Calu3 (cell line): ENCODE data around the gene DLK1. TPM values are rescaled to one million over a fixed set of nuclear protein-coding genes. Genes with fewer than 3 reads are reported as not detected.

Source experiments
- BruUV-seq: library from RNA; stranded (reverse); fragments of 400-500 nt; replicated peaks from 2 replicates; lab custom pipeline; 2021; lab: Mats Ljungman, UMichigan
- CTCF ChIA-PET: fragments of 300-600 bp; sonication (Branson Sonifier 250); formaldehyde crosslinking; loops from one replicate; lab custom pipeline; 2022; ENCODE audit warnings: antibody characterized with exemption; lab: Charles Lee
- DNase-seq: peaks from one replicate; pipeline ENCODE4 v3.0.0; 2022
- H3K27ac Mint-ChIP-seq: one replicate; pipeline ENCODE4 v1.8.0; 2022; ENCODE audit warnings: mixed read lengths; ENCODE audit not compliant: unreplicated experiment
- H3K27me3 Mint-ChIP-seq: one replicate; pipeline ENCODE4 v1.8.0; 2022; ENCODE audit warnings: mixed read lengths; ENCODE audit not compliant: unreplicated experiment
- H3K36me3 Mint-ChIP-seq: one replicate; pipeline ENCODE4 v1.8.0; 2022; ENCODE audit warnings: mild to moderate bottlenecking, moderate library complexity, mixed read lengths; ENCODE audit not compliant: insufficient read depth, unreplicated experiment
- H3K4me1 Mint-ChIP-seq: one replicate; pipeline ENCODE4 v1.8.0; 2022; ENCODE audit warnings: mild to moderate bottlenecking, low read depth, mixed read lengths; ENCODE audit not compliant: unreplicated experiment
- H3K4me3 Mint-ChIP-seq: one replicate; pipeline ENCODE4 v1.8.0; 2022; ENCODE audit warnings: mild to moderate bottlenecking, low read depth, moderate library complexity, mixed read lengths; ENCODE audit not compliant: unreplicated experiment
- H3K9me3 Mint-ChIP-seq: one replicate; pipeline ENCODE4 v1.8.0; 2022; ENCODE audit warnings: low read depth, mixed read lengths; ENCODE audit not compliant: unreplicated experiment
- intact Hi-C: fragments of 100-400 bp; cut with micrococcal nuclease; formaldehyde crosslinking; loops from one replicate; pipeline ENCODE4 v1.10.0; 2022; ENCODE audit not compliant: unreplicated experiment
- total RNA-seq: library from RNA; stranded (reverse); gene quantifications from 2 replicates; pipeline ENCODE4 v1.2.3, GENCODE V29; 2022
- TF ChIP-seq, protein P1 (sequence below): fragments of 200-600 bp; IDR thresholded peaks from one replicate; pipeline ENCODE4 v1.8.0; 2022; ENCODE audit warnings: antibody characterized with exemption; ENCODE audit not compliant: unreplicated experiment

DLK1 gene
- total RNA-seq, 1 experiment from 2014 or later, result not detected

DNA sequence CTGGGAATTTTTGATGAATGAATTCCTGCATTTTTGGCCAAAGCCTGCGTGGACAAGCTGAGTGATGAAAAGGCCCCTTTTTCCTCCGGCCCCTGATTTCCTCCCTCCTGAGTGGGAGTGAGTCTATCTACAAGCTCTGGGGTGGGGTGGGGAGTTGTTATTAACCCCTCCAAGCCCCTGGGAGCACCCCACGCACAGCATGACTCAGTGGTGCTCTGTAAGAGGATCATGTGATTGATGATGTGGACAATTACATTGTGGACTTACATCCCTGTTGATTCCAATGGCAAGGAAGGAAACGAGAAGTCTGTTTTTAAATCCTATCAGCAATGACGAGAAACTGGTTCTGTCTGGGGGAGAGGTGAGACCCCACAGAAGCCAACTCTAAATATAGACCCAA is 5.1 kb upstream of the DLK1 start:
- TF ChIP-seq, protein P1, sequence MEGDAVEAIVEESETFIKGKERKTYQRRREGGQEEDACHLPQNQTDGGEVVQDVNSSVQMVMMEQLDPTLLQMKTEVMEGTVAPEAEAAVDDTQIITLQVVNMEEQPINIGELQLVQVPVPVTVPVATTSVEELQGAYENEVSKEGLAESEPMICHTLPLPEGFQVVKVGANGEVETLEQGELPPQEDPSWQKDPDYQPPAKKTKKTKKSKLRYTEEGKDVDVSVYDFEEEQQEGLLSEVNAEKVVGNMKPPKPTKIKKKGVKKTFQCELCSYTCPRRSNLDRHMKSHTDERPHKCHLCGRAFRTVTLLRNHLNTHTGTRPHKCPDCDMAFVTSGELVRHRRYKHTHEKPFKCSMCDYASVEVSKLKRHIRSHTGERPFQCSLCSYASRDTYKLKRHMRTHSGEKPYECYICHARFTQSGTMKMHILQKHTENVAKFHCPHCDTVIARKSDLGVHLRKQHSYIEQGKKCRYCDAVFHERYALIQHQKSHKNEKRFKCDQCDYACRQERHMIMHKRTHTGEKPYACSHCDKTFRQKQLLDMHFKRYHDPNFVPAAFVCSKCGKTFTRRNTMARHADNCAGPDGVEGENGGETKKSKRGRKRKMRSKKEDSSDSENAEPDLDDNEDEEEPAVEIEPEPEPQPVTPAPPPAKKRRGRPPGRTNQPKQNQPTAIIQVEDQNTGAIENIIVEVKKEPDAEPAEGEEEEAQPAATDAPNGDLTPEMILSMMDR, result no peak
- Mint-ChIP-seq H3K9me3 (no peaks in the 10 kb centered on the region), H3K27me3 (peaks cover 96% of the 10 kb centered on the region), H3K4me3 (no peak overlapping the region), H3K27ac (no peak overlapping the region), H3K36me3 (no peaks in the 10 kb centered on the region), H3K4me1 (no peaks in the 10 kb centered on the region)
- no TSS peak for BruUV-seq
- CTCF ChIA-PET, result no interaction called here
- DNase-seq, result no peak
- intact Hi-C loops, result no loop called here

GRCh38 chr14:100722367-100722766 is 4.3 kb upstream of the DLK1 start:
- DNase-seq, result no peak
- H3K27ac Mint-ChIP-seq, result no peak overlapping the region
- CTCF ChIA-PET, result no interaction called here
- no TSS peak for BruUV-seq
- intact Hi-C loops, result no loop called here
- TF ChIP-seq, protein P1, result no peak
- H3K9me3 Mint-ChIP-seq, result no peaks in the 10 kb centered on the region
- H3K4me3 Mint-ChIP-seq, result no peak overlapping the region
- no peaks in the 10 kb centered on the region for H3K4me1 Mint-ChIP-seq
- peaks cover 88% of the 10 kb centered on the region for H3K27me3 Mint-ChIP-seq
- H3K36me3 Mint-ChIP-seq, result no peaks in the 10 kb centered on the region

DNA sequence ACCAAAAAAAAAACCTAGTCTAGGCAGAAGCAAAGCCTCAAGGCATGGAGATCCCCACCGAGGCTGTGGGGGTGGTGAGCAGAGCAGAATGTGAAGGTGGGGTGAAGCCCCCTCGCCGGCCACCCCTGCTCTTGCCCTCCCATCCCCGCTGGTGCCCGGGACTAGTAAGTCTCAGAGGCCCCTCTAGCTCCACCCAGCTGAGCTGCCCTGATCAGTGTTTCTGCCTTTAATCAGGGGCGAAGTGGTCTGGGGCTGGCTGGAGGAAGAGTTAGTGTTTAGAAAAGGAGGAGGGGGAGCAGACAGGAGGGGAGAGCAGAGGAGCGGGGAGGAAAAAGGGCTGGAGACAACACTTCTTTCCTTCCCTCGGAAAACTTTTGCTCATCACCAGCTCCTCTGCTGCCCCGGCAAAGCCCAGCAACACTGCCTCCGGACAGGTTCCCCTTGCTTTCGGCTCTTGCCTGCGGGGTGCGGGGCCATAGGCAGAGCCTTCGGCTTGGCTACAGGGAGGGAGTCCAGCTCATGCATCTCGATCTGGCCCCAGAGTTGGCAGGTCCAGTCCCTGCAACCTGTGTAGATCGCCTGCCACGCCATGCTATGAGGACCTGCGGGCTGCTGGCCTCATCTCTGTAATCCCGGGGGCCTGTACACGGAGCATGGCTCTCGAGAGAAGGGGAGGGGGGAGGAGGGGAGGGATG is 3.4 kb upstream of the DLK1 start:
- BruUV-seq, result no TSS peak
- no peaks in the 10 kb centered on the region for H3K4me1 Mint-ChIP-seq
- no peak for DNase-seq
- intact Hi-C loops, result no loop called here
- TF ChIP-seq, protein P1, result no peak
- no peaks in the 10 kb centered on the region for H3K36me3 Mint-ChIP-seq
- peaks cover 79% of the 10 kb centered on the region for H3K27me3 Mint-ChIP-seq
- no peaks in the 10 kb centered on the region for H3K9me3 Mint-ChIP-seq
- H3K27ac Mint-ChIP-seq, result no peak overlapping the region
- CTCF ChIA-PET, result interaction anchor here (0.7 kb wide), 1 partner anchor 142 kb away, joined by 3 read pairs; no protein-coding TSS in a partner anchor
- no peak overlapping the region for H3K4me3 Mint-ChIP-seq

GRCh38 chr14:100723830-100724437 is 2.8 kb upstream of the DLK1 start:
- Mint-ChIP-seq H3K9me3 (no peaks in the 10 kb centered on the region), H3K36me3 (no peaks in the 10 kb centered on the region), H3K4me1 (peaks cover 5% of the 10 kb centered on the region), H3K27ac (no peak overlapping the region), H3K27me3 (peaks cover 79% of the 10 kb centered on the region), H3K4me3 (no peak overlapping the region)
- intact Hi-C loops, result no loop called here
- TF ChIP-seq, protein P1, result no peak
- BruUV-seq, result no TSS peak
- no peak for DNase-seq
- CTCF ChIA-PET, result no interaction called here
